H9 (cell line): ENCODE data around the gene TBC1D1. TPM values are rescaled to one million over a fixed set of nuclear protein-coding genes. Genes with fewer than 3 reads are reported as not detected.

Experiments used
- DNase-seq: peaks from one replicate; pipeline ENCODE4 v3.0.0-alpha.2; 2017
- H2AFZ ChIP-seq: one replicate; pipeline ENCODE4 v1.6.1; 2013; ENCODE audit warnings: mild to moderate bottlenecking, low read length, control low read depth, moderate library complexity
- H2AK5ac ChIP-seq: 2 replicates; pipeline ENCODE4 v1.6.1; 2013; ENCODE audit warnings: low read length, control low read depth, mixed read lengths; ENCODE audit not compliant: insufficient read length
- H2BK120ac ChIP-seq: one replicate; pipeline ENCODE4 v1.6.1; 2013; ENCODE audit warnings: low read depth, mild to moderate bottlenecking, low read length, control low read depth, inconsistent platforms; ENCODE audit not compliant: poor library complexity, severe bottlenecking
- H2BK12ac ChIP-seq: 2 replicates; pipeline ENCODE4 v1.6.1; 2013; ENCODE audit warnings: low read length, control low read depth, mixed read lengths, low read depth; ENCODE audit not compliant: insufficient read length
- H2BK15ac ChIP-seq: 2 replicates; pipeline ENCODE4 v1.6.1; 2013; ENCODE audit warnings: low read depth, low read length, control low read depth
- H2BK20ac ChIP-seq: one replicate; pipeline ENCODE4 v1.6.1; 2013; ENCODE audit warnings: low read depth, mild to moderate bottlenecking, low read length, control low read depth, inconsistent platforms; ENCODE audit not compliant: poor library complexity, severe bottlenecking
- H2BK5ac ChIP-seq: 2 replicates; pipeline ENCODE4 v1.6.1; 2013; ENCODE audit warnings: low read length, control low read depth, mixed read lengths; ENCODE audit not compliant: insufficient read length
- H3K14ac ChIP-seq: 2 replicates; pipeline ENCODE4 v1.6.1; 2013; ENCODE audit warnings: low read length, control low read depth; ENCODE audit not compliant: insufficient read depth
- H3K18ac ChIP-seq: 2 replicates; pipeline ENCODE4 v1.6.1; 2013; ENCODE audit warnings: low read depth, mild to moderate bottlenecking, mixed read lengths, low read length, control low read depth; ENCODE audit not compliant: insufficient read length
- H3K23ac ChIP-seq: 2 replicates; pipeline ENCODE4 v1.6.1; 2013; ENCODE audit warnings: low read length, control low read depth, mixed read lengths, low read depth; ENCODE audit not compliant: insufficient read length
- H3K23me2 ChIP-seq: 2 replicates; pipeline ENCODE4 v1.6.1; 2013; ENCODE audit warnings: low read depth, mild to moderate bottlenecking, mixed read lengths, low read length, control low read depth; ENCODE audit not compliant: insufficient read length, poor library complexity, severe bottlenecking
- H3K27ac ChIP-seq: 2 replicates; pipeline ENCODE4 v1.5.1; 2013; ENCODE audit warnings: low read length, control low read depth, mixed read lengths, low read depth; ENCODE audit not compliant: insufficient read length
- H3K27me3 ChIP-seq: 2 replicates; pipeline ENCODE4 v1.6.1; 2013; ENCODE audit warnings: low read length, control low read depth, inconsistent platforms; ENCODE audit not compliant: insufficient read depth
- H3K4ac ChIP-seq: 2 replicates; pipeline ENCODE4 v1.6.1; 2013; ENCODE audit warnings: low read depth, mild to moderate bottlenecking, control low read depth, inconsistent platforms, low read length, moderate library complexity
- H3K4me1 ChIP-seq: 2 replicates; pipeline ENCODE4 v1.6.1; 2013; ENCODE audit warnings: low read length, control low read depth, inconsistent platforms; ENCODE audit not compliant: insufficient read depth
- H3K4me2 ChIP-seq: 2 replicates; pipeline ENCODE4 v1.6.1; 2013; ENCODE audit warnings: low read length, control low read depth, mixed read lengths; ENCODE audit not compliant: insufficient read length, insufficient read depth
- H3K56ac ChIP-seq: 2 replicates; pipeline ENCODE4 v1.6.1; 2013; ENCODE audit warnings: low read depth, mild to moderate bottlenecking, mixed read lengths, low read length, control low read depth; ENCODE audit not compliant: insufficient read length
- H3K79me1 ChIP-seq: 2 replicates; pipeline ENCODE4 v1.6.1; 2013; ENCODE audit warnings: low read depth, mild to moderate bottlenecking, moderate library complexity, low read length, control low read depth, inconsistent platforms; ENCODE audit not compliant: insufficient read depth, poor library complexity, severe bottlenecking
- H3K79me2 ChIP-seq: 2 replicates; pipeline ENCODE4 v1.6.1; 2013; ENCODE audit warnings: low read length, control low read depth, inconsistent platforms; ENCODE audit not compliant: insufficient read depth
- H3K9ac ChIP-seq: 2 replicates; pipeline ENCODE4 v1.6.1; 2013; ENCODE audit warnings: low read length, control low read depth, mixed read lengths; ENCODE audit not compliant: insufficient read length; ENCODE audit errors: extremely low read depth
- H3K9me3 ChIP-seq: one replicate; pipeline ENCODE4 v1.6.1; 2013; ENCODE audit warnings: low read depth, low read length, inconsistent platforms; ENCODE audit not compliant: control insufficient read depth
- H3T11ph ChIP-seq: one replicate; pipeline ENCODE4 v1.6.1; 2013; ENCODE audit warnings: mild to moderate bottlenecking, low read length, control low read depth, inconsistent platforms
- H4K20me1 ChIP-seq: one replicate; pipeline ENCODE4 v1.6.1; 2013; ENCODE audit not compliant: control insufficient read depth, insufficient read length, insufficient read depth
- H4K5ac ChIP-seq: 2 replicates; pipeline ENCODE4 v1.6.1; 2013; ENCODE audit warnings: low read depth, mild to moderate bottlenecking, mixed read lengths, low read length, control low read depth; ENCODE audit not compliant: insufficient read length
- H4K8ac ChIP-seq: replicated peaks from 2 replicates; pipeline ENCODE4 v1.6.1; 2013; ENCODE audit warnings: low read length, control low read depth, mixed read lengths, low read depth; ENCODE audit not compliant: insufficient read length
- H4K91ac ChIP-seq: 2 replicates; pipeline ENCODE4 v1.6.1; 2013; ENCODE audit warnings: low read depth, mild to moderate bottlenecking, moderate library complexity, mixed read lengths, low read length, control low read depth; ENCODE audit not compliant: insufficient read length
- H3K27ac Mint-ChIP-seq, 3 experiments: 2 replicates in 2 of 3; 3 replicates in 1 of 3; pipeline ENCODE4 v1.8.0; 2020 to 2021; ENCODE audit warnings: mixed read lengths in 3 of 3, mild to moderate bottlenecking in 1 of 3, moderate library complexity in 1 of 3
- H3K27me3 Mint-ChIP-seq: 2 replicates; pipeline ENCODE4 v1.8.0; 2021; ENCODE audit warnings: low read depth, mild to moderate bottlenecking, moderate library complexity, mixed read lengths
- H3K36me3 Mint-ChIP-seq, 3 experiments: 2 replicates in 2 of 3; 3 replicates in 1 of 3; pipeline ENCODE4 v1.8.0; 2020 to 2021; ENCODE audit warnings: low read depth in 3 of 3, mixed read lengths in 3 of 3; ENCODE audit not compliant: insufficient read depth in 1 of 3
- H3K4me1 Mint-ChIP-seq, 2 experiments: 2 replicates each; pipeline ENCODE4 v1.8.0; 2020; ENCODE audit warnings: mixed read lengths in 2 of 2
- H3K4me3 Mint-ChIP-seq, 2 experiments: 2 replicates in 1 of 2; 3 replicates in 1 of 2; pipeline ENCODE4 v1.8.0; 2020 to 2021; ENCODE audit warnings: mild to moderate bottlenecking in 2 of 2, mixed read lengths in 2 of 2, moderate library complexity in 1 of 2
- H3K9me3 Mint-ChIP-seq, 2 experiments: 2 replicates in 1 of 2; 3 replicates in 1 of 2; pipeline ENCODE4 v1.8.0; 2020; ENCODE audit warnings: mild to moderate bottlenecking in 2 of 2, mixed read lengths in 2 of 2, moderate library complexity in 1 of 2
- WGBS: extraction: QIAGEN DNeasy Blood & Tissue Kit; methylation state at CpG from one replicate; pipeline ENCODE4 v1.1.7; 2013; ENCODE audit warnings: missing lambda C conversion rate, low lambda C conversion rate, mixed read lengths; ENCODE audit not compliant: insufficient read length; ENCODE audit errors: extremely low coverage; 5-methylcytosine and 5-hydroxymethylcytosine counted together
- total RNA-seq: library from RNA; stranded (reverse); gene quantifications from 2 replicates; pipeline ENCODE4 v1.2.1, GENCODE V29; 2021
- TF ChIP-seq, protein P1 (sequence below): fragments of 200-600 bp; sonication (generic); conservative IDR thresholded peaks from 3 replicates; pipeline ENCODE4 v1.8.0; 2021; ENCODE audit warnings: antibody characterized with exemption, mild to moderate bottlenecking

Gene TBC1D1
- total RNA-seq, 1 experiment from 2014 or later = 109 TPM

DNA sequence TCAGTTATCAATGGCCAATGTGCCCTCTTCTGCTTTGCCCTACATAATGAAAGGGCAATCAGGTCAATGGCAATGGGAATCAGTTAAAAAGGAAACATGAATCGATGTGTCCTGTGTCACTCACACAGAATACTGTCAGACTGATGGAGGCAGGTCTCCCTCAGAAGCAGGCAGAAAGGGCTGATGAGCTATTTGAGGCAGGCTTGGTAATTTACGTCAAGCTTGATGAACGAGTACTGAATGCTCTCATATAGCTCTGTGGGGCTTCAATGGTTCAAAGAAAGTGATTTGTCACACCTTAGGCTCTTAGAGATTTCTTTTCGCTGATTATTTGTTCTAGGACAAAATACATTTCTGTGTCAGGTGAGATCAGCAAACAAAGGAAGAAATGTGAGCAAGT lies 22.6 kb upstream of the TBC1D1 start:
- Mint-ChIP-seq H3K36me3 (peaks cover 4 to 15% (median 13%) of the 10 kb centered on the region in 3 experiments; a peak in 4 of 7 replicates), H3K4me1 (no peaks in the 10 kb centered on the region), H3K9me3 (no peaks in the 10 kb centered on the region), H3K27me3 (no peaks in the 10 kb centered on the region), H3K4me3 (no peak overlapping the region), H3K27ac (no peak overlapping the region)
- Histone ChIP-seq H2AK5ac (no peak overlapping the region), H3K56ac (no peak overlapping the region), H3K79me1 (no peaks in the 10 kb centered on the region), H4K8ac (no peak overlapping the region), H3K9me3 (no peaks in the 10 kb centered on the region), H2BK15ac (no peak overlapping the region), H3K27ac (no peak overlapping the region), H2BK12ac (no peak overlapping the region), H3K9ac (no peak overlapping the region), H2BK20ac (no peak overlapping the region), H3K23ac (no peak overlapping the region), H4K5ac (no peak overlapping the region), H3T11ph (no peak overlapping the region), H3K4me1 (no peaks in the 10 kb centered on the region), H3K18ac (no peak overlapping the region), H3K4ac (no peak overlapping the region), H2AFZ (no peak overlapping the region), H2BK5ac (no peak overlapping the region), H4K91ac (no peak overlapping the region), H3K14ac (no peak overlapping the region), H3K27me3 (no peaks in the 10 kb centered on the region), H3K79me2 (no peaks in the 10 kb centered on the region), H4K20me1 (no peaks in the 10 kb centered on the region), H2BK120ac (no peak overlapping the region), H3K4me2 (no peak overlapping the region), H3K23me2 (no peaks in the 10 kb centered on the region)
- TF ChIP-seq, protein P1, sequence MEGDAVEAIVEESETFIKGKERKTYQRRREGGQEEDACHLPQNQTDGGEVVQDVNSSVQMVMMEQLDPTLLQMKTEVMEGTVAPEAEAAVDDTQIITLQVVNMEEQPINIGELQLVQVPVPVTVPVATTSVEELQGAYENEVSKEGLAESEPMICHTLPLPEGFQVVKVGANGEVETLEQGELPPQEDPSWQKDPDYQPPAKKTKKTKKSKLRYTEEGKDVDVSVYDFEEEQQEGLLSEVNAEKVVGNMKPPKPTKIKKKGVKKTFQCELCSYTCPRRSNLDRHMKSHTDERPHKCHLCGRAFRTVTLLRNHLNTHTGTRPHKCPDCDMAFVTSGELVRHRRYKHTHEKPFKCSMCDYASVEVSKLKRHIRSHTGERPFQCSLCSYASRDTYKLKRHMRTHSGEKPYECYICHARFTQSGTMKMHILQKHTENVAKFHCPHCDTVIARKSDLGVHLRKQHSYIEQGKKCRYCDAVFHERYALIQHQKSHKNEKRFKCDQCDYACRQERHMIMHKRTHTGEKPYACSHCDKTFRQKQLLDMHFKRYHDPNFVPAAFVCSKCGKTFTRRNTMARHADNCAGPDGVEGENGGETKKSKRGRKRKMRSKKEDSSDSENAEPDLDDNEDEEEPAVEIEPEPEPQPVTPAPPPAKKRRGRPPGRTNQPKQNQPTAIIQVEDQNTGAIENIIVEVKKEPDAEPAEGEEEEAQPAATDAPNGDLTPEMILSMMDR = no peak
- no CpG with 5 or more reads among the region's 4 CpGs for WGBS
- DNase-seq = no peak
